HG03378 (cell line): ENCODE measurements around the gene LMAN1L.
"Not testable (repeated sequence)": the region's sequence is repeated elsewhere in the genome, so short reads cannot be mapped to it uniquely, and the experiment has no call there.

Experiments
- ATAC-seq: cut with Tn5 transposase; IDR thresholded peaks from one replicate; pipeline ENCODE4 v1.9.1; 2021; ENCODE audit warnings: mild to moderate bottlenecking, moderate library complexity; ENCODE audit not compliant: unreplicated experiment

The LMAN1L gene

DNA sequence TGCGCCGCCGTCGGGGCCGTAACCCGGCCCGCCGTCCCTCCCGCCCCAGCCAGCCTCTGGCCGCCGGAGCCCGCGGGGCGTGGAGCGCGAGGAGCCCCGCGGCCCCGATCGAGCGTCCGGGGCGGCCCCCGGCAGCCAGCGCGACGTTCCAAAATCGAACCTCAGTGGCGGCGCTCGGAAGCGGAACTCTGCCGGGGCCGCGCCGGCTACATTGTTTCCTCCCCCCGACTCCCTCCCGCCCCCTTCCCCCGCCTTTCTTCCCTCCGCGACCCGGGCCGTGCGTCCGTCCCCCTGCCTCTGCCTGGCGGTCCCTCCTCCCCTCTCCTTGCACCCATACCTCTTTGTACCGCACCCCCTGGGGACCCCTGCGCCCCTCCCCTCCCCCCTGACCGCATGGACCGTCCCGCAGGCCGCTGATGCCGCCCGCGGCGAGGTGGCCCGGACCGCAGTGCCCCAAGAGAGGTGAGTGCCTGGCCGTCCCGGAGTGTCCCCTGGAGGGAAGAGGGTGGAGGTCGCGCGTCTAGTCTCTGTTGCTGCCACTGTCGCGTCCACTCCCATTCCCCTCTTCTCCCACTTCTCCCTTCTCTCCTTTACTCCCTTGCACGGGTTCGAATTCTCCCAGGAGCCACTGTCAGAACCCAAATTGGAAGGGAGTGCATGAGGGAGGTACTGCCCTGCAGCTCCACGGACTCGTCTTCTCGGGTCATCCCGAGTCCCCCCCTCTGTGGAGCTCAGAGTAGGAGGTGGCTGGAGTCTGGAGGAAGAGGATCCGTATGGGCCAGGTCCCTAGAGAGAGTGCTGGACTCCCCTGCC, 30.2 kb upstream of the LMAN1L start:
- no peak for ATAC-seq

DNA sequence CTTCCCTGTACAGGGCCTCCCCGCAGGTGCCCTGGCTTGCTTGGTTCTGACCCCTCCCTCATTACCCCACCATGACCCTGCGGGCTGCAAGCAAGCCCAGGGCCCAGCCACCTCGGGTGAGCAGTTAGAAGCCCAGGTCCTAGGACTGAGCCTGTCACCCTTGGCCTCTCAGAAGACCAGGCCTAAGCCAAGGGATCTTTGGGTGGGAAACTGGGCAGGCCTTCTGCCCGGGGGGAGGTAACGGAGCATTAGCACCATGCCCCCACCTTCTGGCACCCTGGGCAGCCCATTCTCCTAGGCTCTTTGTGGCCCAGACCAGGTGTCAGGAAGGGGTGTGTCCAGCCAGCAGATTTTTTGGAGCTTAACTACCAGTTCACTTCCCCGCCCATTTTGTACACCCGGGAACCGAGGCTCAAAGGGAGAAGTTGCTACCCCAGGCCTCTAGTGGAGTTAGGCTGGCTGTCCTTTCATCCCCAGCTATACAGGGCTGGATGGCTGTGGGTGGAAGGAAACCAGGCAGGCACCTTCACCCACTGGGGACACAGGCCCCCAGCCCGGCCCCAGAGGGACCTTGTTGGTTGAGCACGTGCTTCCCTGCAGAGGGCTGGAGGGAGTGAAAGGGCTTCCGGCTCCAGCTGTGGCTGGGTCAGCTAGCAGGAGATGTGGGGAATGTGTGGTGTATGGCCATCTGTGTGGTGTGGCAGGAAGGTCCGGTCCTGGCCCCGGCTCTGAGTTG, 29.4 kb upstream of the LMAN1L start:
- ATAC-seq, result no peak

- ATAC-seq, result no peak
Measured at GRCh38 chr15:74783808-74784175, 28.8 kb upstream of the LMAN1L start.

DNA sequence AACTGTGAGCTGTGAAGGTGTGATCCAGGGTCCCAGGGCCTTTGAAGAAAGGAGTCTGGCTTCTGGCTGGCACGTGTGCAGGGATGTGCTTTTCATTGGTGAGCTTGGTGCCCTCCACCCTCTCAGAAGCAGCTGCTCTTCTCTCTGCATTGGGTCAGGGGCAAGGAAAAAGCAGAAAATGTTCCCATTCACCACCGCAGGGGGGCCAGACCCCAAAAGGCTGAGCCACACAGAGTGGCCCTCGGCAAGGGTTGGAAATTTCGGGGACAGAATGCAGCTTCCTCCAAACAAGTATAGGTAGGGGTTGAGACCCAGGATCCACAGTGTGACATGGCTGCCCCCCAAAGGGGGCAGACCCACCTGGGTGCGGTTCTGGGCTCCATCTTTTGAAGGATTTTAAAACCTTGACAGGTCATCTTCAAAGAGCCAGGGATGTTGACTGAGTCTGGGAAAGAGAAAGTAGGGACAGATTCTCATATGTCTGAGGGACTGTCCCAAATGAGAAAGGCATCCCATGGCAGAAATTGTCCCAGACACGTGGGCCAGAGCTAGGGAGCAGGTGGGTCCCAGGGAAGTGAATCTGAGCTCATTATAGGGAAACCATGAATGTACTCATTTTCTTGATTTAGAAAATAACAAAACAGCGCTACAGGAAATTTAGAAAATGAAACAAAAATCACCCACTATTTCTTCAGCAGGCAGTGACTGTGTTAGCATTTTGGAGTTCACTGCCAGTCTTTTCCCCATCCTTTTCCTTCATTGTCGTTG, 28.0 kb upstream of the LMAN1L start:
- no peak for ATAC-seq

- ATAC-seq, result no peak
Measured at GRCh38 chr15:74785194-74786032, 27.2 kb upstream of the LMAN1L start.

- not testable (repeated sequence) for ATAC-seq
Measured at GRCh38 chr15:74786081-74786480, 26.6 kb upstream of the LMAN1L start.

DNA sequence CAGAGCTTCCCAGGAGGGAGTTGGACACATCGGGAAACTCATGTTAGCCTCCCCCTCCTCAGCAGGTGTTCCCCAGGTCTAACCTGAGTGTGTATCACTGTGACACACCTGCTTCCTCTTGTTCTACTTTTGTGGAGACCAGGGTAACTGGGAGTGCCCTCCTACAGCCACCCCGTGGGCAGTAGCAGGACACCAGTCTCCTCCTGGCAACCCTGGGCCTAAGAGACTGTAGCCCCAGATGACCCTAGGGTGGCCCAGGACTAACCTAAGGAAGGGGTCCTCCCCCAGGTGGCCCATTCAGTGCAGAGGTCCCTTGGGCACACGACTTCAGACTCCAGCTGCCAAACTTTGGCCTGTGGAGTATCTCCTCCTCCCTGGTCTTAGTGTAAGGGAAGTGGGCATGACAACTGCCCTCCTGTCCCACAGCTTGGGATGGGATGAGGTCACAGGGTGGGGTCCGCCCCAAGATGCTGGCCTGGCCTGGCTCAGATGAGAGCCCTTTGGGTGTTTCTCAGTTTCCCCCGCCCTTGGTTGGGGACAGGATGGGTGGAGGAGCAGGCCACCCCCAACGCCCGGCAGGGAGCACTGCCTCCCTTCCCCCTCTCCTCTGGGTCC, 26.0 kb upstream of the LMAN1L start:
- no peak for ATAC-seq

- peak; percentile 38 for ATAC-seq
Measured at GRCh38 chr15:74787251-74788041, 25.2 kb upstream of the LMAN1L start.

GRCh38 chr15:74788042-74788682, 24.5 kb upstream of the LMAN1L start:
- no peak for ATAC-seq

DNA sequence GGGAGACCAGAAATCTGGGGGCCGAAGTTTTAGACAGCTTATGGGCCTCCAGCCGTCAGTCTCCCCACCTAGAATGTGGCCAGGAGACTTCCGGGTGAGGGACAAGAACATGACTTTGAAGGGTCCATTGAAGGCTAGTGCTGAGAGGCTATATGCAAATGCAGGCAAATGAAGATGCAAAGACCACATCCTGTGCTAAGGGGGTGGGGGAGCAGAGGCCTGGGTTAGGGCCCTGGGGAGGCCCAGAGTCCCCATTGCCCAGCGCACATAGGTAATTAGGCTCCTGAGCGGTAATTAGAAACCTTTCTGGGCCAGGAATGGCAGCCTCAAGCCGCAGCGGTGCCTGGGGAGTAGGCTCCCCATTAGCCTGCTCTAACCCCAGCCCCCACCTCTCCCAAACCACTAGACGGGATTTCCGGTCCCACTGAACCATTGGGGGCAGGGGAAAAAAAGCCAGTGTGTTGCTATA, 23.9 kb upstream of the LMAN1L start:
- peak; percentile 28 for ATAC-seq

DNA sequence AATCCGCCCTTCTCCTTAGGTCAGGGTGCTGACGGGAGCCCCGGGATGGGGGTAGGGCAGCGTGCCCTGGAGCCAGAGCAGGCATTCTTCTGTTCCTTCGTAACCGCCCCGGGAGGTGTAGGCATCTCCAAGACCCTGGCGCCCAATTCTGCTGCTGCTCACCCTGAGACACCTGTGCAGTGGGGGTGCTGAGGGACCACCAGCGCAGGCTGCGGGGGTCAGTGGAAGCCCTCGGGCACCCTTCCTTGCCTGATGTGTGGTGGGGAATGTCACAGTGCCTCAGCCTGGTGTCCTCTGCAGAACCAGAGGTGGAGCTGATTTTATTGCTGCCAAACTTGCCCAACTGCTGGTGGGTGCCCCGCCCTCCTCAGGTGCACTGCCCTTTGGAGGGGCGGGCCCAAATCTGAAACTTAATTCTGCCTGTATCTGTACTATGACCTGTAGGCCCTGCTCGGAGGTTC, 23.4 kb upstream of the LMAN1L start:
- ATAC-seq, result no peak

DNA sequence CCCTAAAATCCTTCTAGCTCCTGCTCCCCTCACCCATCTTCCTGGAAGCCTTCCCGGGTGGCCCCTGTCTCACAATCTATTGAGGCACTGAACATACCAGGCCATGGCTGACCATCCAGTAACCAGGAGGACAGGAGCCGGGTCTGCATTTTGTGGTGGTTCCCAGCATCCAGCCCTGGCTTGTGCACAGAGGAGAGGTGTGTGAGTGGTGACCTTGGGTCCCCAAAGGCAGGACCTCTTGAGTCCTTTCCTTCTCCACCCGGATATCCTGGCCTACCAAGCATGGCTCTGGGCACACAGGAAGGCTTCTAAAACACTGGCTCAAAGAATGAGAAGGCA, 22.9 kb upstream of the LMAN1L start:
- no peak for ATAC-seq

DNA sequence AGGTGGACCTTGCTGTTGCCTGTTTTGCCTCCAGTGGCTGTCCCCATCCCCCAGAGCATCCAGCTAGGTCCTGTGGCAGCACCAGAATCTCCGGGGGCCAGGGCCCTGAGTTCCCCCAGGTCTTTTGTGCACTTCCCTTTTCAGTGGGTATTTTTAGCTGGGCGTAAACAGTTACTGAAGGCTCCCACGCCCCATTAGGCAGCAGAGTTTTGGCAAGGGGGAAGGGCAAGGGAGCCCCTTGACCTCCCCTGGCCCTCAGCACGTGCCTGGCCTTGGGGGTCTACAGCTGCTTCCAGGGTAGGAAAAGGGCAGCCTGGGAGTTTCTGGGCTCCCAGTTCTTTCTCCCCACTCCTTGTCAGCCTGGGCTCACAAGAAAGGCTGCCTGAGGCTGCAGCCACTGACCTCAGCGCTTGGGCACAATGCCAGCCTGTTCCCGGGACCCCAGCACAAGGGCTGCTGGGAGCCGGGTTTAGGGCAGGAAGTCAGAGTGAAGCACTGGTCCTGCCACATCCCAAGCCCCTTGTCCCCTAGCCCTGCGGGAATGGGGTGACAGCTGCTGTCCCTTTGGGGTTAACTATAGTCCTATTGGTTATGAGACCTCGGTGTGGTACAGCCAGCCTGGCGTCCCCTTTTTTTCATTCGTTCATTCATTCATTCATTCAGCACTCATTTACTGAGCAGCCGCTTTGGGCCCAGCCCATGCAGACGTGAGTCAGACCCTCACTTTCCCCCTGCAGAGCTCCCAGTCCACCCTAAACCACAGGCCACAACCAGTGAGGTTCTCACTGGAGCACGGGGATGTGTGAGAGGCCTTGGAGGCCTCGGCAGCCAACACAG, 22.3 kb upstream of the LMAN1L start:
- ATAC-seq, result no peak

DNA sequence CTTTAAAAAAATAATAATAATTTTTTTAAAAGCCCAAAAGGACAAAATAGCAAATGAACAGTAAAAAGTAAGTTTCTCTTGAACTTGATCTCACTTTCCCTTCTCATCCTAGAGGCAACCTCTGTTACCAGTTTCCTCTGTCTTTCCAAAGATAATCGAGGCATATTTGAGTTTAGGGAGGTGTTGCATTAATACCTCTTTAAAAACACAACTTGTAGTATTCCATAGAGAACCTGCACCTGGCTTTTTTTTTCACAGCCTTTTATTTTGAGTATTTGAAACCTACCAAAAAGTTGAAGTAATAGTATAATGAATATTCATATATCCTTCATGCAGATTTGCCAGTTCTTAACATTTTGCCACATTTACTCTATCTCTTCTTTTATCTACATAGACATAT, 21.6 kb upstream of the LMAN1L start:
- no peak for ATAC-seq

GRCh38 chr15:74791667-74792066, 21.0 kb upstream of the LMAN1L start:
- no peak for ATAC-seq

- no peak for ATAC-seq
Measured at GRCh38 chr15:74792227-74793016, 20.2 kb upstream of the LMAN1L start.
